GM19240 (cell line): ENCODE data around the gene TRIM29.

Experiments used
- DNase-seq: peaks from one replicate; pipeline ENCODE4 v3.0.0; 2011; ENCODE audit warnings: low spot score; ENCODE audit not compliant: insufficient read length

TRIM29 gene

GRCh38 chr11:120139316-120140069, 1.6 kb upstream of the TRIM29 start:
- no peak for DNase-seq

GRCh38 chr11:120137187-120137610, 714 bp downstream of the TRIM29 start:
- no peak for DNase-seq

DNA sequence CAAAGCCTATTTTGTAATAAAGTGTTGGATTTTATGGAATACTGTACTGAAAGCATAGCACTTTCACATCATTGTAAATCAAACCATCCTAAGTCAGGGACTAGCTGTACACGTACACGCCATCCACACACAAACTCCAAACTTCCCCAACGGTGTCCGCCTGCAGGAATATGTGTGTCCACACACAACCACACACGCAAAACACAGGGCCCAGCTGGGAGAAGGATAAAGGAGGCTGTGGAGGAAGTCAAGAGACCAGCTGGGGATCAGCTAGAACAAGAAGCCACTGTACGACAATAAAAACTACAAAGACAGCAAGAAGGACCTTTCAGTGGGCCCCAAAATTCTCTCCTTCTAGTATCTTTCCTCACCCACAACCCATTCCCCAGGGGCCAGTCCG, 1.6 kb downstream of the TRIM29 start:
- DNase-seq = no peak

GRCh38 chr11:120135838-120136237, 2.1 kb downstream of the TRIM29 start:
- no peak for DNase-seq

DNA sequence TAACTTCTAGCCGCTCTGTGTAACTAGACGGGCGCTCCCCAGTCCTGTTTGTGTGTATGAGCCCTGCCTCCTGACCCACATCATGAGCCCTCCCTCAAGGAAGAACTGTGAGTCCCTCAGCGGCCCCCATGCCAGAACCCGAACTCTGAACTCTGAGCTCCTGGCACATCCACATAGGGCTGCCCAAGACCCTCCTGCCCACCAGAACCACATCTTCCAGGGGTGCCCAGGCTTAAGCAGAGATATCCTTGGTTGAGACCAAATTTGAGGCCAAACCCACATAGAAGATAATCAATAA, 3.0 kb downstream of the TRIM29 start:
- no peak for DNase-seq

GRCh38 chr11:120134106-120134930, 3.6 kb downstream of the TRIM29 start:
- DNase-seq = no peak

DNA sequence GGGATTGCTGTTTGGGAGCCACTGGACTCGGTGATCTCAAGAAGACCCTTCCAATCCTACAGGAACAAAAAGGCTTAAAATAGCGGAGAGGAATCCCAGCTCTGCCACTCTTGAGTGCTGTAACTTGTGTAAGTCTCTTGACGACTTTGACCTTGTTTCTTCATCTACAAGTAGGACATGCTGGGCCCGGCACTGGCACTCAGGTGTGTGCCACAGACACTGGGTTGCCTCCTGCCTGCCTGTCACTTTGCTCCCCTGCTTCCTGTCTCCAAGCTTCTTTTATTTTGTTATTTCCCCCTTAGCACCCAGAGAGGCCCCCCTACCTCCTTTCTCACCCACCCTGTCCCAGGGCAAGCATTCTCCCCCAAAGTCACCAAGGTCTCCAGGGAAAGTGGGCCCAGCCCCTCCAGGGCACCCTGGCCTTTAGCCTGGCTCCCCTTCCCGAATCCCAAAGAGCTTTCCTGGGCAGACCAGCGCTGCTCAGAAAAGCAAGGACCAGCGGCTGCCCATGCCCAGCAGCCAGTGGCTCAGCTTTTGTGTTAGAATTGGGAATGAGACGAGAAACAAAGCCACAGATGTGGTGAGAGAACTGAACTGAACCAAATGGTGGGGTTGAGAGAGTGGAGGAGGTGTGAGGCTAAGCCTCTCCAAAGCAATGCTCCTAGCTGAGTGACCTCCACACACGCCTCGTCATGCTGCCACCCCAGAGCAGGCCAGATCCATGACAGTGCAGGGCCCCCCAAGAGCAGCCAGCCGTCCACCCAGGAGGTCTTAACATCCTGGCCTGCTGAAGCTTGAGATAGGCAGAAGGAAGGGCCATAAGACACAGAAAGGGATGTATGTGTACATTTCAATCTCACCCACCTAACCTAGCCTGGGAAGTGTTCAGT, 4.5 kb downstream of the TRIM29 start:
- DNase-seq = no peak

DNA sequence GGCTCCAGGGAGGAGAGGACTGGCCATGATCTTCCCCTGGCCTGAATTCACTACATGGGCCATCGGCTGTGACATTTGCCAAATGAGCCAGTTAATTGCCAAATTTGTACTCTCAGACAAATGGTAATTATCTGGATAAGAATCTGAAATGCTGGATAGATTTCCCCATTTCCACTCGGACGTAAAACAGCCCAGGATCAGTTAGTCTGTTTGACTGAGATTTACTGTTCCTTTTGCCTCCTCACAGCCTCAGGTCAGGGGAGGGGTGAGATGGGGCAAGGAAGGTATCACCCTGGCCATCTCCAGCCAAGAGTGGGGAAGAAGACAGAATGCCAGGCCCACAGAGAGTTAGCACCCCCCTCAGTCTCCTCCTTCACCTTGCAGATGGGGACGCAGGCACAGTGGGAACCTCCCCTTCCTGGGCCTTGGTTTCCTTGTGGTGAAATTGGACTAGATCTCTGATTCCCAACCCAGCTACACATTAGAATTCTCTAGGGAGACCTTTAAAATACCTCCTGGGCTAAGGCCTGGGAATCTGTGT, 5.2 kb downstream of the TRIM29 start:
- no peak for DNase-seq

- no peak for DNase-seq
Measured at GRCh38 chr11:120131941-120132644, 5.8 kb downstream of the TRIM29 start.

DNA sequence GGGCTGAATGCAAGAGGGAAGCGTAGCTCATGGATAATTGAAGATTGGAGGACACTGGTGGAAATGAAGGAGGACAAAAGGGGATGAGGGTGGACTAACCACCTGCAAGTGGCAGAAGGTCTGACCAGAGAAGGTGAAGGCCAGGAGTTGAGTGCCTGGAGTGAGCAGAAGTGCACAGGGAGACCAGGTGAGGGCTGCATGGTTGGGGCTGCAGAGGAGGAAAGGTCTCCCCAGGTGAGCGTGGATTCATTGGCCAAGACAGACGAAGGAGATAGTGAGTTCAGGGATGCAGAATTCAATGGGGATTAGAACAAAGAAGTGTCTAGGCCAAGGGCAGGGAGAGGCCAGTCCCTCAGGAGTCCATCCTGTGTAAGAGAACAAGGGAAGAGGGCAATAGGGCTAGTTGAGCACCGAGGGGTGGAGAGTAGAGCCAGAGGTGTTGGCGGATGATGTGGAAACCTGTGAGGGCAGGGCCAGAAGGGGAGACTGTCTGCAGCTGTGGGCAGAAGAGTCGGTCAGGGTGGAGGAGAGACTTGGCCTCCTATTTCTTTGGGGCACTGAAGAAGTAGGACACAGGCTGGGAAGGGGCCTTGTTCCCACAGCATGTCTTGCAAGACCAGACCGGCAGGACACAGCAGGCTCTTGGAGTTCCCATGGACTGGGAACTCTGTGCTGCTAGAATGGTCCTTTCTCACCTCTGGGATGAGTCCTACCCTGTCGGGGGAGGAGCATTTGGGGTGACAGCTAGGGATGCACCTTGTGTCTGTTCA, 6.7 kb downstream of the TRIM29 start:
- DNase-seq = no peak

- DNase-seq = no peak
Measured at GRCh38 chr11:120130176-120130980, 7.5 kb downstream of the TRIM29 start.

- DNase-seq = no peak
Measured at GRCh38 chr11:120129570-120129969, 8.3 kb downstream of the TRIM29 start.

DNA sequence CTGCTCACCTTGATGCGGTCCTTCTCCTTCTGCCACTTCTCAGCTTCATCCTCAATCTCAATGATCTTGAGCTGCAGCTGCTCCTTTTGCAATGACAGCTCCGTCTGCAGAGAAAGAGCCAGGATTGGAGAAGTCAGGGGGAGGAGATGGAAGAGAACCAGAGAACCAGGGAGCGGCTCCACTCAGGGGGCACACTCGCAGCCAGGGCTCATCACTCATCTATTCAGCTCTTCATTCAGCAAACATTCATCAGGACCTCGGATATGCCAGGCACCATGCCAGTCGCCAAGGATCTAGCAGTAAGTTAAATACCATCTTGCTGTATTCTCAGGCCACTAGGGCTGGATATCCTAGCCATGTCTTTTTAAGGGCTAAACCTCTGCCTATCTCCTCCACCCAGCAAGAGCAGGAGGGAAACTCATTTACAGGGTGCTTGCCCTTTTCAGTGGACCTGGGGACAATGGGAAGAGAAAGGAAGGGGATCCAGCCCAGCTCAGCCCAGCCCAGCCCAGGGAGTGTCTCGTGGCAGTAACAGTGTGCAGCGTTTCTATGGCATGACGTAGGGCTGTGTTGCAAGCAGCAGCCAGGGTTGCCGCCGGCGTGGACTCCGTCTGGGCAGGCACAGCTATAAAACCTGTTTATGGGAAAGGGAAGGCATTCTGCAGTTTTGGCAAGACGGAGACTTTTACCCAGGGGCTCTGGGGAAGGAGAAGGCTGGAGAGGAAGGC, 9.4 kb downstream of the TRIM29 start:
- DNase-seq = no peak

GRCh38 chr11:120127236-120127635, 10.7 kb downstream of the TRIM29 start:
- no peak for DNase-seq

DNA sequence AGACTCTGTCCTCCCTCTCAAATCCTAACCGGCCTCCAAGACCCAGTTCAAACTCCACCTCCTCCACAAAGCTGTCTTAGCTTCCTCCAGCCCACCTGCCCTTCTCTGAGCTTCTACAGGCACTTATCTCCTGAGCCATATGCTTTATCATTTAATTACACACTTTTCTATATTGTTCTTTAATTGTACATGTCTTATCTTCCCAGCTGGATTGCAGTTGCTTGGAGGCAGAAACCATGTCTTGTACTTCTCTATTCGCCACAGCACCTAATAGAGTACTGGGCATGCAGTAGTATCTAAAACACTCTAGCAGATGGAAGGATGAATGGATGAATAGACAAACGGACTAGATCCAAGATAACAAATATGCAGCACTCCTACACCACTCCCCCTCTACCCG, 11.3 kb downstream of the TRIM29 start:
- no peak for DNase-seq

DNA sequence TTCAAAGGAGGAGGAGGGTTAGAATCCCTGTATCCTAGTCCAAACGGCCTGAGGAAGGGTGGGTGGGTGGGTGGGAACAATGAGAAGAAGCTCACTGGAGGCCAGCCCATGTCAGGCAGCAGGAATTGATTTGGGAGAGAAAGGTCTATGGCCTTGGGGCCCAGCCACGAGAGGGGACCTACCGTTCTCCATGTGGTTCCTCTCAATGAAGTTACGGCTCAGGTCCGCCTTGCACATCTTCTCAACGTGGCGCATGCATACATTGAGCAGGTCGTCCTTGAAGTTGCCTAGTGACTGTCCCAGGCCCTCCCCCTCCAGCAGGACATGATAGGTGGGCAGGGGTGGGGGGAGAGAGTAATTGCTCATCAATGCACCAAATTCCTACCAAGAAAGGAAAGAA, 12.4 kb downstream of the TRIM29 start:
- no peak for DNase-seq

DNA sequence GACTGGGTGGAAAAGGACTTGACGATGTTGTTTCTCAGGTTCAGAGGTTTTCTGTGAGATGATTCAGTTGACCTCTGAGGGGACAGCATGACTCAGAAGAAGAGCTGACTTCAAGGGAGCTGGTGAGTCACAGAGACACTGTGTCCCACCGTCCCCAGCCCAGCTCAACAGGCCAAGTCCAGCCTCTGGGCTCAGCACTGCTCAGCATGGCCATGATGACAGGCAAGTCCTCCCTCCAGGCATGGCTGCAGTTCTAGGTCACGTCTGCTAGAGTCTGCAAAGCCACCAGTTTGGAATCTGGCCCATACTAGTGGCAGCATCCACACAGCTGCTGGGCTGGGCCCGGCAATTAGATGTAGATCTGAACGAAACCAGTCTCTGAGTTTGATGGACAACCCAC, 12.9 kb downstream of the TRIM29 start:
- DNase-seq = no peak

DNA sequence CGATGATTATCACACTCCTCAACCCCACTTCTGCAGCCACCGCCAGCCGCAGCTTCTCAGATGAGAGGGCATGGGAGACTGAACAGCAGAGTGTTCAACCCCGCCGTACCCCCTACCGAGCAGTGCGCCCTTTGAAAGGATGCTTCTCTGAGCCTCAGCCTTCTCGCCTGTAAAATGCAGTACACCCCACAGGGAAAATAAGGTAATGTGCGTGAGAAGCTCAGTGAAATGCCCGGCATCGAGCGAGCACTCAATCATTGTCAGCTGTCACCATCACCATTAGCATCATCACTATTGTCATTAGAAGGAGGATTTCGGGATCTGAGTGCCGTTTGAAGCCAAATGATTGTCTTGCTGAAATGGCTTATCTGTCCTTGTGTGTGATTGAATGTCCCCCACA, 13.6 kb downstream of the TRIM29 start:
- no peak for DNase-seq

DNA sequence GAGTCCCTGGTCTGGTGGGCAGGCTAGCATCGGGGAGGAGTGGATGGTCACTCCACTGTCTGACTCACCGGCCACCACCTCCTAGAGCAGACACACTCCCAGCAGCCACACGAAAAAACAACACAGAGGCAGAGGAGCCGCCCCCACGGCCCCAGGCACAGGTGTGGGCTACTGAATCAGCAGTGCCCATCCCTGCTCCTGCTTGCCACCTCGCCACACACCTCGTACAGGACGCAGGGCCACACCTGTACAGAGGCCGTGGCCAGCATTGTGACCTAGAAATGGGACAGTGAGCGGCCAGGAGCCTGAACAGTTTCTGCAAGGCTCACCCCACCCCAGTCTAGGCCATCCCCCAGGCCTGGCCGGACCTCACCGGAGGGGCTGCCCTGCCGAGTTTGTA, 14.0 kb downstream of the TRIM29 start:
- no peak for DNase-seq
